Measurements from ENCODE around the gene CLINT1. TPM values are rescaled to one million over a fixed set of nuclear protein-coding genes. Genes with fewer than 3 reads are reported as not detected.

CLINT1 gene
- total RNA-seq = 100 to 1,000 TPM in 1 of 4 donors, 10 to 100 TPM in 3; 77.4 to 124 (median 85.5) TPM

- H3K4me1 ChIP-seq = peaks cover 16 to 23% of the 10 kb centered on the region in 2 donors
- intact Hi-C loops (cut with DNase I; ENCODE audit: low total_unique reads) (loop anchor here (2.0 to 5.0 kb wide), 3 partner anchors 38 to 716 kb away; partner anchors contain the start of genes MED7 and THG1L), in situ Hi-C loops (cut with MboI; ENCODE audit: low sequenced_read_pairs in 4 of 4) (no loop called here)
- H3K4me3 ChIP-seq = peak within 1 kb of the TSS; percentile 83 to 98 (median 94)
- no peaks in the 10 kb centered on the region for H3K9me3 ChIP-seq
- TF ChIP-seq POLR2A (IDR thresholded peaks at IDR 0.05) = peak; percentile 70 to 71
- no peak for TF ChIP-seq CTCF (IDR thresholded peaks at IDR 0.05 in 4 of 5, conservative IDR thresholded peaks at IDR 0.05 in 1 of 5)
- H3K27ac ChIP-seq = peak within 1 kb of the TSS; percentile 93 to 97 (median 96)
- peak; percentile 83 to 87 for DNase-seq
- no peaks in the 10 kb centered on the region for H3K27me3 ChIP-seq
- H3K36me3 ChIP-seq = no peaks in the 10 kb centered on the region
- peak; percentile 94 for ATAC-seq
Measured at GRCh38 chr5:157858527-157859226, at the start of gene CLINT1. Gene CLINT1, minus strand, starts transcription at chr5:157859145. Its CDS starts 175 bp downstream, at chr5:157858970.

GRCh38 chr5:157908459-157908858 is 49.5 kb upstream of the CLINT1 start:
- no peak for ATAC-seq

GRCh38 chr5:157907479-157907878 is 48.5 kb upstream of the CLINT1 start:
- TF ChIP-seq CTCF (IDR thresholded peaks at IDR 0.05 in 4 of 5, conservative IDR thresholded peaks at IDR 0.05 in 1 of 5) = no peak
- no peak for TF ChIP-seq POLR2A (IDR thresholded peaks at IDR 0.05)
- DNase-seq = no peak

More at GRCh38 chr5:157908459-157908858, 49.5 kb upstream of the CLINT1 start:
- in situ Hi-C loops (cut with MboI; ENCODE audit: low sequenced_read_pairs in 4 of 4) = no loop called here
- H3K4me1 ChIP-seq = no peaks in the 10 kb centered on the region
- no peak for DNase-seq
- intact Hi-C loops (cut with DNase I; ENCODE audit: low total_unique reads) = no loop called here
- H3K36me3 ChIP-seq = no peaks in the 10 kb centered on the region
- no peaks in the 10 kb centered on the region for H3K27me3 ChIP-seq
- TF ChIP-seq POLR2A (IDR thresholded peaks at IDR 0.05) (no peak), CTCF (IDR thresholded peaks at IDR 0.05 in 4 of 5, conservative IDR thresholded peaks at IDR 0.05 in 1 of 5) (no peak)
- H3K27ac ChIP-seq = no peak overlapping the region
- H3K9me3 ChIP-seq = no peaks in the 10 kb centered on the region
- no peak overlapping the region for H3K4me3 ChIP-seq

GRCh38 chr5:157903117-157903450 is 44.1 kb upstream of the CLINT1 start:
- H3K9me3 ChIP-seq = no peaks in the 10 kb centered on the region
- TF ChIP-seq CTCF (IDR thresholded peaks at IDR 0.05 in 4 of 5, conservative IDR thresholded peaks at IDR 0.05 in 1 of 5) = no peak
- no peak for TF ChIP-seq POLR2A (IDR thresholded peaks at IDR 0.05)

More at GRCh38 chr5:157907479-157907878, 48.5 kb upstream of the CLINT1 start:
- Histone ChIP-seq H3K27ac (no peak overlapping the region), H3K9me3 (no peaks in the 10 kb centered on the region), H3K27me3 (no peaks in the 10 kb centered on the region), H3K36me3 (no peaks in the 10 kb centered on the region), H3K4me3 (no peak overlapping the region), H3K4me1 (no peaks in the 10 kb centered on the region)
- intact Hi-C loops (cut with DNase I; ENCODE audit: low total_unique reads) (no loop called here), in situ Hi-C loops (cut with MboI; ENCODE audit: low sequenced_read_pairs in 4 of 4) (no loop called here)
- no peak for ATAC-seq

More at GRCh38 chr5:157903117-157903450, 44.1 kb upstream of the CLINT1 start:
- intact Hi-C loops (cut with DNase I; ENCODE audit: low total_unique reads) (no loop called here), in situ Hi-C loops (cut with MboI; ENCODE audit: low sequenced_read_pairs in 4 of 4) (no loop called here)
- H3K36me3 ChIP-seq = no peaks in the 10 kb centered on the region
- no peak for DNase-seq
- ATAC-seq = no peak
- H3K4me1 ChIP-seq = no peaks in the 10 kb centered on the region
- no peak overlapping the region for H3K4me3 ChIP-seq
- H3K27ac ChIP-seq = no peak overlapping the region
- no peaks in the 10 kb centered on the region for H3K27me3 ChIP-seq

All from gastrocnemius medialis (tissue), 4 donors.